ENCODE data around the gene CRAMP1. TPM values are rescaled to one million over a fixed set of nuclear protein-coding genes. Genes with fewer than 3 reads are reported as not detected.

The CRAMP1 gene
- total and polyA plus RNA-seq, 2 donors from 2014 or later: 2.9 to 20.0 TPM

DNA sequence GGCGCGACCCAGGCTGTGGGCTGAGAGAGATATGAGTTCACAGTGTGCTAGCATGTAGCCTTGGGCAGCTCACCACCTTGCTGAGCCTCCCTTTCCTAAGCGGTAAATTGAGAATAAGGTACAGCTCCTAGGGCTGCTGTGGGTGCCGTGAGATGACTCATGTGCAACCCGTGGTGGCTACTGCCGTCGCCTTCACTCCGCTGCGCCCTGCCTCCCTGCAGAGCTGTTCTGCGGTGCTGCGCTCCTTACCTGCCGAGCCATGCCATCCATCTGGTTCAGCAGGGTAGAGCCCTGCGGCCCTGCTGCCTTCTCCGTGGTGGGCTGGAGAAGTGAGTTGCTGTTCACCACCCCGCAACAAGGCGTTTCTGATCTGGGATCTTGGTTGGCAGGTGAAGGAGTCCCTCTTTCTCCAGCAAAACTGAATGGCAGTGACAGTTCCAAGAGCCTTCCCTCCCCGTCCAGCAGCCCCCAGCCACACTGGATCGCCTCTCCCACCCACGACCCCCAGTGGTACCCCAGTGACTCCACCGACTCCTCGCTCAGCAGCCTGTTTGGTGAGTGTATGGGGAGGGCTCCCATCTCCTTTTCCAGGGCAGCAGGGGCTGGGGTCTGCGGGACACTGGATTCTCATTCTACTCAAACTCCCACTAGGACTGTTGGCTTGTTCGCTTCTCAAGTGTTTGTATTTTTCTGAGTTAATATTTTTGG, 56.6 kb downstream of the CRAMP1 start:
- H3K9ac ChIP-seq (ENCODE audit: low read length in 3 of 3): no peak overlapping the region
- H3K27ac ChIP-seq (ENCODE audit: low read depth in 2 of 2, low read length in 2 of 2): no peak overlapping the region
- H3K27me3 ChIP-seq (ENCODE audit: control insufficient read depth, insufficient read depth, low read length): no peaks in the 10 kb centered on the region
- H3K4me1 ChIP-seq (ENCODE audit: control insufficient read depth in 2 of 3, insufficient read depth in 2 of 3, low read depth in 1 of 3, low read length in 3 of 3): no peaks in the 10 kb centered on the region
- H3K4me3 ChIP-seq (ENCODE audit: low read length in 3 of 3): no peak overlapping the region
- DNase-seq (peak in 1 of 5 donors; percentile 65), FAIRE-seq (no peak)
- TF ChIP-seq, protein P1, sequence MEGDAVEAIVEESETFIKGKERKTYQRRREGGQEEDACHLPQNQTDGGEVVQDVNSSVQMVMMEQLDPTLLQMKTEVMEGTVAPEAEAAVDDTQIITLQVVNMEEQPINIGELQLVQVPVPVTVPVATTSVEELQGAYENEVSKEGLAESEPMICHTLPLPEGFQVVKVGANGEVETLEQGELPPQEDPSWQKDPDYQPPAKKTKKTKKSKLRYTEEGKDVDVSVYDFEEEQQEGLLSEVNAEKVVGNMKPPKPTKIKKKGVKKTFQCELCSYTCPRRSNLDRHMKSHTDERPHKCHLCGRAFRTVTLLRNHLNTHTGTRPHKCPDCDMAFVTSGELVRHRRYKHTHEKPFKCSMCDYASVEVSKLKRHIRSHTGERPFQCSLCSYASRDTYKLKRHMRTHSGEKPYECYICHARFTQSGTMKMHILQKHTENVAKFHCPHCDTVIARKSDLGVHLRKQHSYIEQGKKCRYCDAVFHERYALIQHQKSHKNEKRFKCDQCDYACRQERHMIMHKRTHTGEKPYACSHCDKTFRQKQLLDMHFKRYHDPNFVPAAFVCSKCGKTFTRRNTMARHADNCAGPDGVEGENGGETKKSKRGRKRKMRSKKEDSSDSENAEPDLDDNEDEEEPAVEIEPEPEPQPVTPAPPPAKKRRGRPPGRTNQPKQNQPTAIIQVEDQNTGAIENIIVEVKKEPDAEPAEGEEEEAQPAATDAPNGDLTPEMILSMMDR (IDR thresholded peaks at IDR 0.05; ENCODE audit: borderline replicate concordance, extremely low read depth, insufficient read depth): no peak
- intact Hi-C loops (cut with DNase I): no loop called here
- peaks cover 4 to 73% (median 61%) of the 10 kb centered on the region in 3 donors for H3K36me3 ChIP-seq (ENCODE audit: control insufficient read depth in 2 of 3, insufficient read depth in 3 of 3, low read length in 3 of 3)
- H3K9me3 ChIP-seq (ENCODE audit: control insufficient read depth in 2 of 3, insufficient read depth in 1 of 3, low read length in 3 of 3): no peaks in the 10 kb centered on the region

DNA sequence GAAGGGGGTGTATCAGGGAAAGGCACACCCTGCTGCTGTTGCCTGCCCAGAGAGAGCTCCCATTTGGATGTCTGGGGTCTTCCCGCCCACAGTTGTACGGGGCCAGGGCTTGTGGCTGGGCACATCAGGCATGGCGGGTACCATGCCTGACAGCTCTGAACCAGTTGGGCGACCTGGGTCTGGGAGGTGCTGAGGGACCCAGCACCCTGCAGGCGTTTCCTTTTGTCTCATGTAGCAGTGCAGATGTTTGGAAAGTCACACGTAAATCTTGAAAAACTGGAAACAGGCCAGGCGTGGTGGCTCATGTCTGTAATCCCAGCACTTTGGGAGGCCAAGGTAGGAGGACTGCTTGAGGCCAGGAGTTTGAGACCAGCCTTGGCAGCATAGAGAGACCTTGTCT, 57.5 kb downstream of the CRAMP1 start:
- H3K36me3 ChIP-seq (ENCODE audit: control insufficient read depth in 2 of 3, insufficient read depth in 3 of 3, low read length in 3 of 3): peaks cover 4 to 74% (median 66%) of the 10 kb centered on the region in 3 donors
- FAIRE-seq: no peak
- peak in 1 of 5 donors; percentile 42 for DNase-seq
- H3K9ac ChIP-seq (ENCODE audit: low read length in 3 of 3): no peak overlapping the region
- intact Hi-C loops (cut with DNase I): no loop called here
- H3K4me3 ChIP-seq (ENCODE audit: low read length in 3 of 3): no peak overlapping the region
- H3K27me3 ChIP-seq (ENCODE audit: control insufficient read depth, insufficient read depth, low read length): no peaks in the 10 kb centered on the region
- H3K9me3 ChIP-seq (ENCODE audit: control insufficient read depth in 2 of 3, insufficient read depth in 1 of 3, low read length in 3 of 3): no peaks in the 10 kb centered on the region
- no peaks in the 10 kb centered on the region for H3K4me1 ChIP-seq (ENCODE audit: control insufficient read depth in 2 of 3, insufficient read depth in 2 of 3, low read depth in 1 of 3, low read length in 3 of 3)
- TF ChIP-seq, protein P1 (IDR thresholded peaks at IDR 0.05; ENCODE audit: borderline replicate concordance, extremely low read depth, insufficient read depth): no peak
- no peak overlapping the region for H3K27ac ChIP-seq (ENCODE audit: low read depth in 2 of 2, low read length in 2 of 2)

DNA sequence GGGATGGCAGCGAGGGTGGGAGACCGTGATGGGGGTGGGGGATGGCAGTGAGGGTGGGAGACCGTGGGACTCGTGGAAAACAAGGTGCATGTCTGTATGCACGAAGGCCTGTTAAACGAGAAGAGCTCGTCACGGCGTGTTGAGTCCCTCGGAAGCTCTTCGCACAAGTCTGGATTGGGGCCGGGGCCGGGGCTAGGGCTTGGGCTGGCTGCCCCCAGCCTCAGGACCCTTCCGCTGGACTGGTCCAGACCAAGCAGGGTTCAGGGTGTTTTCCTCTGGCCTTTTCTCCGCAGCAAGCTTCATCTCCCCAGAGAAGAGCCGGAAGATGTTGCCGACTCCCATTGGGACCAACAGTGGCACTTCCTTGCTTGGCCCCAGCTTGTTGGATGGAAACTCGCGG, 58.2 kb downstream of the CRAMP1 start:
- no peaks in the 10 kb centered on the region for H3K9me3 ChIP-seq (ENCODE audit: control insufficient read depth in 2 of 3, insufficient read depth in 1 of 3, low read length in 3 of 3)
- FAIRE-seq: no peak
- peaks cover 4 to 71% (median 62%) of the 10 kb centered on the region in 3 donors for H3K36me3 ChIP-seq (ENCODE audit: control insufficient read depth in 2 of 3, insufficient read depth in 3 of 3, low read length in 3 of 3)
- no peaks in the 10 kb centered on the region for H3K27me3 ChIP-seq (ENCODE audit: control insufficient read depth, insufficient read depth, low read length)
- H3K4me1 ChIP-seq (ENCODE audit: control insufficient read depth in 2 of 3, insufficient read depth in 2 of 3, low read depth in 1 of 3, low read length in 3 of 3): no peaks in the 10 kb centered on the region
- no peak overlapping the region for H3K27ac ChIP-seq (ENCODE audit: low read depth in 2 of 2, low read length in 2 of 2)
- TF ChIP-seq, protein P1 (IDR thresholded peaks at IDR 0.05; ENCODE audit: borderline replicate concordance, extremely low read depth, insufficient read depth): no peak
- DNase-seq: peak in 1 of 5 donors; percentile 45
- H3K4me3 ChIP-seq (ENCODE audit: low read length in 3 of 3): no peak overlapping the region
- H3K9ac ChIP-seq (ENCODE audit: low read length in 3 of 3): no peak overlapping the region
- intact Hi-C loops (cut with DNase I): no loop called here

All from kidney (tissue), 14 donors.